HepG2 (cell line): ENCODE results near the gene USB1. TPM values are rescaled to one million over a fixed set of nuclear protein-coding genes. Genes with fewer than 3 reads are reported as not detected.

Source experiments
- polyA plus RNA-seq, 8 experiments: library from polyadenylated mRNA; depleted of rRNA in 3 of 8; stranded (reverse) in 7 of 8; unstranded in 1 of 8; fragments of >200 nt; fragmentation: Illumina TruSeq in 4 of 8; extraction: Trizol in 4 of 8; gene quantifications; 2 replicates each; pipeline versions ENCODE4 v1.2.1 to v1.2.3, GENCODE V29; 2011 to 2016; ENCODE audit warnings: low read depth in 4 of 8, missing spikeins in 1 of 8, mixed read lengths in 1 of 8; ENCODE audit not compliant: insufficient read depth in 1 of 8
- total RNA-seq, 5 experiments: library from RNA; depleted of rRNA; stranded (reverse); fragments of >200 nt; fragmentation: Illumina TruSeq; extraction: Trizol; gene quantifications; 2 replicates each; pipeline ENCODE4 v1.2.3, GENCODE V29; 2016; ENCODE audit warnings: low read depth in 1 of 5

The USB1 gene
- total and polyA plus RNA-seq, 2 of the 13 experiments (the other 11 are each of a cell fraction or from before 2014, with no cell fraction given): 16.7 to 65.4 TPM

Other genes starting within 250 kb of the USB1 start
- 30.0 and 45.3 TPM in 2 replicates for gene KIFC3, start 198.9 kb upstream of the USB1 start, total RNA-seq (2016; rRNA removed; fragmentation: Illumina TruSeq; extraction: Trizol)
- gene KIFC3, start 198.9 kb upstream of the USB1 start, polyA plus RNA-seq (2011; rRNA removed): 42.1 and 70.6 TPM in 2 replicates
- 0.02 and 0.03 TPM in 2 replicates for gene CNGB1, start 30.3 kb upstream of the USB1 start, total RNA-seq (2016; rRNA removed; fragmentation: Illumina TruSeq; extraction: Trizol)
- gene CNGB1, start 30.3 kb upstream of the USB1 start, polyA plus RNA-seq (2011; rRNA removed): 0.15 and 0.29 TPM in 2 replicates
- 3.5 and 3.6 TPM in 2 replicates for gene ZNF319, start 735 bp upstream of the USB1 start, total RNA-seq (2016; rRNA removed; fragmentation: Illumina TruSeq; extraction: Trizol)
- 2.4 and 5.2 TPM in 2 replicates for gene ZNF319, start 735 bp upstream of the USB1 start, polyA plus RNA-seq (2011; rRNA removed)
- 17.2 and 35.2 TPM in 2 replicates for gene MMP15, start 24.3 kb downstream of the USB1 start, total RNA-seq (2016; rRNA removed; fragmentation: Illumina TruSeq; extraction: Trizol)
- 44.9 and 65.2 TPM in 2 replicates for gene MMP15, start 24.3 kb downstream of the USB1 start, polyA plus RNA-seq (2011; rRNA removed)
- gene CFAP20, start 128.0 kb downstream of the USB1 start, total RNA-seq (2016; rRNA removed; fragmentation: Illumina TruSeq; extraction: Trizol): 87.4 and 103 TPM in 2 replicates
- gene CFAP20, start 128.0 kb downstream of the USB1 start, polyA plus RNA-seq (2011; rRNA removed): 62.3 and 73.1 TPM in 2 replicates
- 46.4 and 75.8 TPM in 2 replicates for gene CSNK2A2, start 196.7 kb downstream of the USB1 start, total RNA-seq (2016; rRNA removed; fragmentation: Illumina TruSeq; extraction: Trizol)
- gene CSNK2A2, start 196.7 kb downstream of the USB1 start, polyA plus RNA-seq (2011; rRNA removed): 48.0 and 56.9 TPM in 2 replicates